NB4 (cell line): ENCODE results near the gene C1QTNF6.

ENCODE experiments used
- DNase-seq: peaks from one replicate; pipeline ENCODE4 v3.0.0; 2010; ENCODE audit warnings: low read depth
- H3K4me3 ChIP-seq: one replicate; pipeline ENCODE4 v1.5.1; 2011; ENCODE audit warnings: mild to moderate bottlenecking, low read depth, low read length, moderate library complexity
- CTCF ChIP-seq: IDR thresholded peaks from one replicate; pipeline ENCODE4 v1.5.1; 2012; ENCODE audit warnings: low read depth, low read length
- MAX ChIP-seq: IDR thresholded peaks from 2 replicates; pipeline ENCODE4 v1.6.1; 2011; ENCODE audit warnings: low read depth, low read length
- MYC ChIP-seq: IDR thresholded peaks from 2 replicates; pipeline ENCODE4 v1.6.1; 2011; ENCODE audit warnings: low read depth, low read length
- POLR2A ChIP-seq: IDR thresholded peaks from 2 replicates; pipeline ENCODE4 v1.6.1; 2011; ENCODE audit warnings: mild to moderate bottlenecking; ENCODE audit not compliant: insufficient read length; ENCODE audit errors: extremely low read depth

C1QTNF6 gene

GRCh38 chr22:37146051-37146385, 42.0 kb downstream of the C1QTNF6 start:
- no peak overlapping the region for H3K4me3 ChIP-seq
- no peak for DNase-seq
- TF ChIP-seq MYC (no peak), CTCF (no peak), MAX (no peak), POLR2A (no peak)

GRCh38 chr22:37145180-37146050, 42.6 kb downstream of the C1QTNF6 start:
- no peak overlapping the region for H3K4me3 ChIP-seq
- TF ChIP-seq MYC (no peak), MAX (no peak), POLR2A (no peak), CTCF (no peak)
- no peak for DNase-seq

GRCh38 chr22:37144180-37144554, 43.9 kb downstream of the C1QTNF6 start:
- no peak overlapping the region for H3K4me3 ChIP-seq
- DNase-seq = no peak
- TF ChIP-seq CTCF = no peak
- no peak for TF ChIP-seq MYC
- no peak for TF ChIP-seq POLR2A
- no peak for TF ChIP-seq MAX

GRCh38 chr22:37141971-37142370, 46.1 kb downstream of the C1QTNF6 start:
- no peak for DNase-seq
- TF ChIP-seq CTCF (no peak), MYC (no peak), MAX (no peak), POLR2A (no peak)
- no peak overlapping the region for H3K4me3 ChIP-seq

- H3K4me3 ChIP-seq = no peak overlapping the region
- TF ChIP-seq CTCF = no peak
- no peak for TF ChIP-seq POLR2A
- TF ChIP-seq MYC = no peak
- no peak for TF ChIP-seq MAX
- no peak for DNase-seq
These were observed 46.6 kb downstream of the C1QTNF6 start for GRCh38 chr22:37141476-37141875.
